HCT116 (cell line): ENCODE data around the gene PPM1H.

ENCODE experiments used
- CTCF ChIP-seq, 3 experiments: fragments of 200-600 bp in 1 of 3; sonication (generic) in 1 of 3; IDR thresholded peaks in 2 of 3; conservative IDR thresholded peaks in 1 of 3; 2 replicates each; pipeline ENCODE4 v1.5.1; 2012 to 2017; ENCODE audit warnings: low read depth in 2 of 3, low read length in 2 of 3, antibody characterized with exemption in 1 of 3, borderline replicate concordance in 1 of 3, control low read depth in 1 of 3, mild to moderate bottlenecking in 1 of 3, mixed read lengths in 1 of 3, mixed run types in 1 of 3, moderate library complexity in 1 of 3; ENCODE audit not compliant: insufficient read depth in 1 of 3
- EGR1 ChIP-seq: IDR thresholded peaks from 2 replicates; pipeline ENCODE4 v1.6.1; 2012; ENCODE audit warnings: low read depth
- EZH2 ChIP-seq: fragments of 200-600 bp; sonication (generic); IDR thresholded peaks from 2 replicates; pipeline ENCODE4 v1.6.1; 2017; ENCODE audit warnings: antibody characterized with exemption, mixed run types
- POLR2A ChIP-seq: IDR thresholded peaks from 2 replicates; pipeline ENCODE4 v1.7.0; 2011; ENCODE audit warnings: borderline replicate concordance; ENCODE audit not compliant: insufficient read depth, insufficient read length; ENCODE audit errors: extremely low read depth
- SIN3A ChIP-seq: IDR thresholded peaks from 2 replicates; pipeline ENCODE4 v1.6.1; 2012; ENCODE audit warnings: low read depth

DNA sequence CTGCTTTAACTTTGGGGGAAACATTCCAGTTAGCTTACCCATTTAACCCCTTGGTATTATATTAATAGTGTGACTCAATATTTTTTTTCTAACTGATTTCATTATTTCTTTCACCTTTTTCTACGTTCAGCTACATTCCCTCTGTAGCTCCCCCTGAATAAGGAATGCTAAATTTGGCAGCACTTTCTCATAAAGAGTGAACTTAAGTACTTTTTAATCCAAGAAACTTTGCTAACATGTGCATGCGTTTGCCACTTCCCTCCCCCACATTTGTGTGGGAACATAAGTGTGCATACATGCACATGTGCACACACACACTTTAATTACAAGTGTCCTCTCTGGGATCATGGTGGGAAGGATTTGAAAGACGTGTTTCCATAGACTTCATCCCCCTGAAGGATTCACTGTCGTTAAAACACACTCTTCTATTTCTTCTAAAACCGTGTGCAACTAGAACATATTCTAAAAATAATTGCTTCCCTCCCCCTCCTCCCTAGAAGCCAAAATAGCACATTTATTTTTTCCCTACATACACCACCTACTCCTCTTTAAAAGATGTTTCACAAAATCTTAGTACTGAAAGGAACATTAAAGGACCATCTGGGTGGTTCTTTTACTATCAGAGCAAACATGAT, 142.6 kb downstream of the PPM1H start:
- TF ChIP-seq CTCF (IDR thresholded peaks at IDR 0.05 in 2 of 3, conservative IDR thresholded peaks at IDR 0.05 in 1 of 3; ENCODE audit: borderline replicate concordance in 1 of 3, insufficient read depth in 1 of 3, low read depth in 2 of 3, low read length in 2 of 3) (no peak), POLR2A (no peak), SIN3A (no peak), EGR1 (no peak), EZH2 (no peak)
